Fibroblast of pulmonary artery (primary cell): Measurements from ENCODE around the gene CABP4.
A peak's percentile ranks its signal among the peaks of the same experiment; 100 is the strongest.
"Not testable (repeated sequence)": the region's sequence is repeated elsewhere in the genome, so short reads cannot be mapped to it uniquely, and the experiment has no call there.

Experiments
- DNase-seq: peaks from one replicate; pipeline ENCODE4 v3.0.0-alpha.2; 2010; ENCODE audit warnings: low read depth
- H3K4me3 ChIP-seq: replicated peaks from 2 replicates; pipeline ENCODE4 v1.5.1; 2011; ENCODE audit warnings: low read depth, mild to moderate bottlenecking, control low read depth, low read length, moderate library complexity
- CTCF ChIP-seq: IDR thresholded peaks from 2 replicates; pipeline ENCODE4 v1.5.1; 2011; ENCODE audit warnings: mild to moderate bottlenecking, control low read depth, low read length, inconsistent platforms; ENCODE audit errors: missing control alignments

The CABP4 gene

DNA sequence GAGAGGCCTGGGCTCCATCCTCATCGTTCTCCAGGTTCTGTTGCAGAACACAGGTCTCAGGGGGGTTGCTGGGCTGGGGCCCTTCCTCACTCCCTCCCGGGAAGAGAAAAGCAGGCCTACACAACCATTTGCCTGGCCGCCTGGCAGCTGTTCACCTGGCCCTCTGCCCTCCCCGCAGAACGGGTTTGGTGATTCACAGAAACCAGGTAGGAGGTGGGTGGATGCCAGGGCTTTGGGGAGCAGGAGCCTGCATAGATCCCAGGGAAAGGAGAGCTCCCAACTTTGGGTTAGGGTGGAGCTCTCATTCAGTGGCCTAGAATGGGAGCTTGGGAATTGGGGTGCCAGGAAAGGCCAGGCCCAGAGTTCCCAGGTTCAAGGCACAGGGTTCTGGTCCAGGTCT is 12.9 kb downstream of the CABP4 start:
- DNase-seq: no peak
- no peak for TF ChIP-seq CTCF
- H3K4me3 ChIP-seq: peak overlapping the region; percentile 74

GRCh38 chr11:67468456-67468758 is 13.3 kb downstream of the CABP4 start:
- H3K4me3 ChIP-seq: peak overlapping the region; percentile 74
- no peak for TF ChIP-seq CTCF
- no peak for DNase-seq

GRCh38 chr11:67468759-67469507 is 13.8 kb downstream of the CABP4 start, which contains the start of gene TMEM134:
Gene TMEM134, minus strand, starts transcription at chr11:67469251. Its CDS starts 59 bp downstream, at chr11:67469192.
- DNase-seq: peak; percentile 93
- peak; percentile 24 for TF ChIP-seq CTCF
- H3K4me3 ChIP-seq: peak within 1 kb of the TSS; percentile 74

- no peak for DNase-seq
- H3K4me3 ChIP-seq: peak overlapping the region; percentile 67
- no peak for TF ChIP-seq CTCF
Observed at GRCh38 chr11:67469508-67469811, 14.3 kb downstream of the CABP4 start.

GRCh38 chr11:67470337-67471002 is 15.3 kb downstream of the CABP4 start:
- no peak overlapping the region for H3K4me3 ChIP-seq
- TF ChIP-seq CTCF: no peak
- no peak for DNase-seq

DNA sequence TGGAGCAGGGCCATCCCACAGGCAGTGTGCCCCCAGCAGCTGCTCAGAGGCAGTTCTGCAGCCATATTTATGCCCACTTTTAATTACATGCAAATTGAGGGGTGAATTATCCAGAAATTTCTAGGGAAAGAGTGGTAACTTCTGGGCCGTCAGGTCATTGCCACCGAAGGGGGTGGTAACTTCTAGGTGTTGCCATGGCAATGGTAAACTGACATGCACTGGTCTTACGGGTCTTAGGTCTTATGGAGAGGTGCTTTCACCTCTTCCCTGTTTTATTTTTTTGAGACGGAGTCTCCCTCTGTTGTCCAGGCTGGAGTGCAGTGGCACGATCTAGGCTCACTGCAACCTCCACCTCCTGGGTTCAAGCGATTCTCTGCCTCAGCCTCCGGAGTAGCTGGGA is 17.7 kb downstream of the CABP4 start:
- no peak for TF ChIP-seq CTCF
- no peak overlapping the region for H3K4me3 ChIP-seq
- DNase-seq: no peak

- not testable (repeated sequence) for H3K4me3 ChIP-seq, DNase-seq
Observed at GRCh38 chr11:67476692-67477091, 21.5 kb downstream of the CABP4 start.

DNA sequence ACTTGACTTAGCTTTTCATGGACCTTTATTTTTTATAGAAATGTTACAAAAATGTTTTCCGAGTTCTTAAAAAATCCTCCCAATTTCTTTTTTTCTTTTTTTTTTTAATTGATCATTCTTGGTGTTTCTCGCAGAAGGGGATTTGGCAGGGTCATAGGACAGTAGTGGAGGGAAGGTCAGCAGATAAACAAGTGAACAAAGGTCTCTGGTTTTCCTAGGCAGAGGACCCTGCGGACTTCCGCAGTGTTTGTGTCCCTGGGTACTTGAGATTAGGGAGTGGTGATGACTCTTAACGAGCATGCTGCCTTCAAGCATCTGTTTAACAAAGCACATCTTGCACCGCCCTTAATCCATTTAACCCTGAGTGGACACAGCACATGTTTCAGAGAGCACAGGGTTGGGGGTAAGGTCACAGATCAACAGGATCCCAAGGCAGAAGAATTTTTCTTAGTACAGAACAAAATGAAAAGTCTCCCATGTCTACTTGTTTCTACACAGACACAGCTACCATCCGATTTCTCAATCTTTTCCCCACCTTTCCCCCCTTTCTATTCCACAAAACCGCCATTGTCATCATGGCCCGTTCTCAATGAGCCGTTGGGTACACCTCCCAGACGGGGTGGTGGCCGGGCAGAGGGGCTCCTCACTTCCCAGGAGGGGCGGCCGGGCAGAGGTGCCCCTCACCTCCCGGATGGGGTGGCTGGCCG is 22.3 kb downstream of the CABP4 start:
- DNase-seq, H3K4me3 ChIP-seq: not testable (repeated sequence)
